ENCODE data around the gene TBX4.
"Not testable (repeated sequence)": the region's sequence is repeated elsewhere in the genome, so short reads cannot be mapped to it uniquely, and the experiment has no call there.

TBX4 gene

GRCh38 chr17:61484174-61484573, 32.0 kb downstream of the TBX4 start:
- no peak for DNase-seq (ENCODE audit: low read depth)

GRCh38 chr17:61485067-61485775, 33.0 kb downstream of the TBX4 start:
- DNase-seq (ENCODE audit: low read depth) = no peak

- DNase-seq (ENCODE audit: low read depth) = no peak
These were observed 34.2 kb downstream of the TBX4 start for GRCh38 chr17:61486135-61487120.

GRCh38 chr17:61487161-61487988, 35.2 kb downstream of the TBX4 start:
- DNase-seq (ENCODE audit: low read depth) = no peak

- no peak for DNase-seq (ENCODE audit: low read depth)
These were observed 35.9 kb downstream of the TBX4 start for GRCh38 chr17:61487989-61488595.

GRCh38 chr17:61488878-61489718, 36.9 kb downstream of the TBX4 start:
- DNase-seq (ENCODE audit: low read depth) = no peak

GRCh38 chr17:61489719-61490490, 37.7 kb downstream of the TBX4 start:
- no peak for DNase-seq (ENCODE audit: low read depth)

GRCh38 chr17:61490540-61490975, 38.3 kb downstream of the TBX4 start:
- no peak for DNase-seq (ENCODE audit: low read depth)

GRCh38 chr17:61491981-61492380, 39.8 kb downstream of the TBX4 start:
- no peak for DNase-seq (ENCODE audit: low read depth)

GRCh38 chr17:61492759-61493526, 40.7 kb downstream of the TBX4 start:
- no peak for DNase-seq (ENCODE audit: low read depth)

GRCh38 chr17:61493830-61494324, 41.7 kb downstream of the TBX4 start:
- DNase-seq (ENCODE audit: low read depth) = not testable (repeated sequence)

- no peak for DNase-seq (ENCODE audit: low read depth)
These were observed 42.3 kb downstream of the TBX4 start for GRCh38 chr17:61494325-61495160.

- DNase-seq (ENCODE audit: low read depth) = no peak
These were observed 43.1 kb downstream of the TBX4 start for GRCh38 chr17:61495161-61495857.

- DNase-seq (ENCODE audit: low read depth) = no peak
These were observed 44.1 kb downstream of the TBX4 start for GRCh38 chr17:61496174-61496956.

GRCh38 chr17:61496957-61497653, 44.9 kb downstream of the TBX4 start:
- no peak for DNase-seq (ENCODE audit: low read depth)
